Measurements from ENCODE around the gene CADM4. TPM values are rescaled to one million over a fixed set of nuclear protein-coding genes. Genes with fewer than 3 reads are reported as not detected.

Gene CADM4
- total and polyA plus RNA-seq, 9 of the 15 experiments (the other 6 are each of a cell fraction or from before 2014, with no cell fraction given), result 0.03 to 4.6 (median 1.3) TPM

GRCh38 chr19:43594710-43595604, 44.7 kb downstream of the CADM4 start:
- H3K27me3 ChIP-seq (ENCODE audit: control insufficient read depth in 2 of 2, insufficient read depth in 2 of 2, low read length in 2 of 2), result no peaks in the 10 kb centered on the region
- DNase-seq (ENCODE audit: extremely low read depth in 1 of 4, low spot score in 3 of 4), result peak; percentile 47 to 79 (median 52)
- WGBS (ENCODE audit: insufficient coverage, low coverage, missing lambda C conversion rate), result 15% methylated on average over 51 of the region's 64 CpGs
- H4K20me1 ChIP-seq (replicated peaks; ENCODE audit: control insufficient read depth, insufficient read depth, low read length), result no peaks in the 10 kb centered on the region
- POLR2A ChIA-PET, result interaction anchor here (0.6 to 5.6 kb wide), 8 partner anchors 7 to 1406 kb away, joined by 3 to 60 read pairs (median 4); partner anchors contain the start of genes RELB and SRRM5
- FAIRE-seq, result peak; percentile 75
- intact Hi-C loops (cut with micrococcal nuclease), result no loop called here
- H3K9me3 ChIP-seq (replicated peaks; ENCODE audit: control insufficient read depth, insufficient read depth, low read depth, low read length), result no peaks in the 10 kb centered on the region
- peak overlapping the region; percentile 81 for H3K27ac ChIP-seq (ENCODE audit: extremely low read depth, low read depth, low read length)
- peak; percentile 81 for ATAC-seq
- peak overlapping the region; percentile 76 to 97 for H3K9ac ChIP-seq (ENCODE audit: insufficient read depth in 1 of 2, low read depth in 2 of 2, low read length in 2 of 2)
- H3K79me2 ChIP-seq (ENCODE audit: control insufficient read depth, insufficient read depth, low read length), result peaks cover 41% of the 10 kb centered on the region
- peak overlapping the region; percentile 75 for H2AFZ ChIP-seq (ENCODE audit: low read depth, low read length)
- H3K36me3 ChIP-seq (ENCODE audit: control insufficient read depth, insufficient read depth, low read length), result peaks cover 44% of the 10 kb centered on the region; the same call in 2 of the 3 replicates
- CTCF ChIA-PET (ENCODE audit: low intra/inter-chr PET ratio), result interaction anchor here (1.0 to 1.9 kb wide), 3 partner anchors 30 to 147 kb away, joined by 3 to 9 read pairs (median 6); no protein-coding TSS in a partner anchor
- in situ Hi-C loops (cut with MboI), result no loop called here
- no TSS peak for BruUV-seq (replicated peaks)
- H3K4me2 ChIP-seq (ENCODE audit: insufficient read depth, low read length), result peak overlapping the region; percentile 75
- H3K9me1 ChIP-seq (ENCODE audit: control insufficient read depth, insufficient read depth, low read length), result no peaks in the 10 kb centered on the region
- H3K4me1 ChIP-seq (replicated peaks in 1 of 2; ENCODE audit: control insufficient read depth in 2 of 2, insufficient read depth in 2 of 2, low read length in 2 of 2), result peaks cover 15 to 47% of the 10 kb centered on the region in 2 experiments; a peak in 4 of 5 replicates
- H3K4me3 ChIP-seq, result peak overlapping the region; percentile 76
- TF ChIP-seq BCOR (IDR thresholded peaks at IDR 0.05) (no peak), ZNF57 (CRISPR knock-in tag; IDR thresholded peaks at IDR 0.05) (no peak), CTCF (IDR thresholded peaks at IDR 0.05 in 2 of 3, conservative IDR thresholded peaks at IDR 0.05 in 1 of 3; ENCODE audit: insufficient read depth in 2 of 3, low read depth in 1 of 3, low read length in 3 of 3) (peak; percentile 89 to 94 (median 92)), ZFP36 (IDR thresholded peaks at IDR 0.05; ENCODE audit: low read depth, low read length, partially characterized antibody) (peak; percentile 42), ZNF12 (CRISPR knock-in tag; IDR thresholded peaks at IDR 0.05) (peak; percentile 78; the same call in 1 of the 2 replicates), NRF1 (conservative IDR thresholded peaks at IDR 0.05 in 1 of 2, IDR thresholded peaks at IDR 0.05 in 1 of 2) (peak; percentile 14 to 31; a peak in 1 of 4 replicates), ZBTB40 (IDR thresholded peaks at IDR 0.05) (no peak), ZBTB40 (CRISPR knock-in tag; IDR thresholded peaks at IDR 0.05) (no peak), FIP1L1 (IDR thresholded peaks at IDR 0.05; ENCODE audit: low read depth, low read length, poor library complexity, severe bottlenecking) (peak; percentile 55), PHF20 (IDR thresholded peaks at IDR 0.05; ENCODE audit: partially characterized antibody) (peak; percentile 18)
